OCI-LY1 (cell line): ENCODE measurements around the gene PCSK1N.
"Not testable (repeated sequence)": the region's sequence is repeated elsewhere in the genome, so short reads cannot be mapped to it uniquely, and the experiment has no call there.

ENCODE experiments used
- H2AFZ ChIP-seq: fragments of 200-600 bp; sonication (generic), shearing (Covaris generic); 2 replicates; pipeline ENCODE4 v1.6.0; 2014; ENCODE audit warnings: antibody characterized with exemption, mild to moderate bottlenecking, low read length
- H3F3A ChIP-seq: fragments of 200-600 bp; sonication (generic), shearing (Covaris generic); 2 replicates; pipeline ENCODE4 v1.6.0; 2014; ENCODE audit warnings: mild to moderate bottlenecking, antibody characterized with exemption, low read length, moderate library complexity; ENCODE audit not compliant: insufficient read depth
- H3K27ac ChIP-seq: fragments of 200-600 bp; sonication (generic); 2 replicates; pipeline ENCODE4 v1.5.1; 2014; ENCODE audit warnings: low read length, mixed run types, mild to moderate bottlenecking, low read depth; ENCODE audit not compliant: poor library complexity, severe bottlenecking
- H3K27me3 ChIP-seq: fragments of 200-600 bp; sonication (generic); 2 replicates; pipeline ENCODE4 v1.6.0; 2014; ENCODE audit warnings: antibody characterized with exemption, mild to moderate bottlenecking, low read length, moderate library complexity; ENCODE audit not compliant: insufficient read depth
- H3K36me3 ChIP-seq: fragments of 200-600 bp; sonication (generic); 2 replicates; pipeline ENCODE4 v1.6.1; 2014; ENCODE audit warnings: mild to moderate bottlenecking, antibody characterized with exemption, low read length, moderate library complexity, mixed read lengths; ENCODE audit not compliant: insufficient read depth
- H3K4me1 ChIP-seq: fragments of 200-600 bp; sonication (generic); 2 replicates; pipeline ENCODE4 v1.5.1; 2014; ENCODE audit warnings: mild to moderate bottlenecking, low read length, moderate library complexity; ENCODE audit not compliant: insufficient read depth, severe bottlenecking
- H3K4me2 ChIP-seq: fragments of 200-600 bp; sonication (generic), shearing (Covaris generic); 2 replicates; pipeline ENCODE4 v1.6.1; 2014; ENCODE audit warnings: low read length
- H3K4me3 ChIP-seq: fragments of 200-600 bp; sonication (generic); 2 replicates; pipeline ENCODE4 v1.5.1; 2014; ENCODE audit warnings: low read length, low read depth, mild to moderate bottlenecking, mixed read lengths; ENCODE audit not compliant: poor library complexity, severe bottlenecking
- H3K79me2 ChIP-seq: fragments of 200-600 bp; shearing (Covaris generic); 2 replicates; pipeline ENCODE4 v1.6.1; 2016; ENCODE audit warnings: mixed run types, low read length, mixed read lengths; ENCODE audit not compliant: insufficient read depth
- H3K9ac ChIP-seq: fragments of 200-600 bp; sonication (generic), shearing (Covaris generic); 2 replicates; pipeline ENCODE4 v1.6.1; 2014; ENCODE audit warnings: mild to moderate bottlenecking, low read length, mixed read lengths
- H3K9me2 ChIP-seq: fragments of 200-600 bp; sonication (generic), shearing (Covaris generic); 2 replicates; pipeline ENCODE4 v1.6.1; 2014; ENCODE audit warnings: low read depth, mild to moderate bottlenecking, low read length, mixed read lengths
- H3K9me3 ChIP-seq: fragments of 200-600 bp; shearing (Covaris generic); 2 replicates; pipeline ENCODE4 v1.6.1; 2014; ENCODE audit warnings: low read length, mixed read lengths
- H4K20me1 ChIP-seq: fragments of 200-600 bp; sonication (generic), shearing (Covaris generic); 2 replicates; pipeline ENCODE4 v1.6.0; 2016; ENCODE audit warnings: mild to moderate bottlenecking, low read length; ENCODE audit not compliant: insufficient read depth
- EZH2 ChIP-seq: fragments of 200-600 bp; sonication (generic), shearing (Covaris generic); IDR thresholded peaks from 2 replicates; pipeline ENCODE4 v1.8.0; 2017; ENCODE audit warnings: borderline replicate concordance, mixed run types, mild to moderate bottlenecking, antibody characterized with exemption, low read length, moderate library complexity, mixed read lengths
- TF ChIP-seq, protein P1 (sequence below): fragments of 200-600 bp; sonication (generic), shearing (Covaris generic); IDR thresholded peaks from 2 replicates; pipeline ENCODE4 v1.5.1; 2017; ENCODE audit warnings: mild to moderate bottlenecking, antibody characterized with exemption, low read length, moderate library complexity, mixed read lengths

Gene PCSK1N

DNA sequence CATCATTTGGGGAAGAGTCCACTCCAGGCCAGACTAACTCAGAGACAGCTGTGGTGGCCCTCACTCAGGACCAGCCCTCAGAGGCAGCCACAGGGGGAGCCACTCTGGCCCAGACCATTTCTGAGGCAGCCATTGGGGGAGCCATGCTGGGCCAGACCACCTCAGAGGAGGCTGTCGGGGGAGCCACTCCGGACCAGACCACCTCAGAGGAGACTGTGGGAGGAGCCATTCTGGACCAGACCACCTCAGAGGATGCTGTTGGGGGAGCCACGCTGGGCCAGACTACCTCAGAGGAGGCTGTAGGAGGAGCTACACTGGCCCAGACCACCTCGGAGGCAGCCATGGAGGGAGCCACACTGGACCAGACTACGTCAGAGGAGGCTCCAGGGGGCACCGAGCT lies 12.4 kb downstream of the PCSK1N start:
- no peak overlapping the region for H2AFZ ChIP-seq
- no peaks in the 10 kb centered on the region for H3K9me2 ChIP-seq
- H3K9ac ChIP-seq = no peak overlapping the region
- no peak for TF ChIP-seq EZH2
- TF ChIP-seq, protein P1, sequence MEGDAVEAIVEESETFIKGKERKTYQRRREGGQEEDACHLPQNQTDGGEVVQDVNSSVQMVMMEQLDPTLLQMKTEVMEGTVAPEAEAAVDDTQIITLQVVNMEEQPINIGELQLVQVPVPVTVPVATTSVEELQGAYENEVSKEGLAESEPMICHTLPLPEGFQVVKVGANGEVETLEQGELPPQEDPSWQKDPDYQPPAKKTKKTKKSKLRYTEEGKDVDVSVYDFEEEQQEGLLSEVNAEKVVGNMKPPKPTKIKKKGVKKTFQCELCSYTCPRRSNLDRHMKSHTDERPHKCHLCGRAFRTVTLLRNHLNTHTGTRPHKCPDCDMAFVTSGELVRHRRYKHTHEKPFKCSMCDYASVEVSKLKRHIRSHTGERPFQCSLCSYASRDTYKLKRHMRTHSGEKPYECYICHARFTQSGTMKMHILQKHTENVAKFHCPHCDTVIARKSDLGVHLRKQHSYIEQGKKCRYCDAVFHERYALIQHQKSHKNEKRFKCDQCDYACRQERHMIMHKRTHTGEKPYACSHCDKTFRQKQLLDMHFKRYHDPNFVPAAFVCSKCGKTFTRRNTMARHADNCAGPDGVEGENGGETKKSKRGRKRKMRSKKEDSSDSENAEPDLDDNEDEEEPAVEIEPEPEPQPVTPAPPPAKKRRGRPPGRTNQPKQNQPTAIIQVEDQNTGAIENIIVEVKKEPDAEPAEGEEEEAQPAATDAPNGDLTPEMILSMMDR = no peak
- no peaks in the 10 kb centered on the region for H3F3A ChIP-seq
- no peaks in the 10 kb centered on the region for H3K27me3 ChIP-seq
- H3K4me1 ChIP-seq = no peaks in the 10 kb centered on the region
- no peak overlapping the region for H3K4me3 ChIP-seq
- H3K79me2 ChIP-seq = no peaks in the 10 kb centered on the region
- no peak overlapping the region for H3K27ac ChIP-seq
- no peaks in the 10 kb centered on the region for H3K36me3 ChIP-seq
- no peak overlapping the region for H3K4me2 ChIP-seq
- H4K20me1 ChIP-seq = no peaks in the 10 kb centered on the region
- H3K9me3 ChIP-seq = no peaks in the 10 kb centered on the region

DNA sequence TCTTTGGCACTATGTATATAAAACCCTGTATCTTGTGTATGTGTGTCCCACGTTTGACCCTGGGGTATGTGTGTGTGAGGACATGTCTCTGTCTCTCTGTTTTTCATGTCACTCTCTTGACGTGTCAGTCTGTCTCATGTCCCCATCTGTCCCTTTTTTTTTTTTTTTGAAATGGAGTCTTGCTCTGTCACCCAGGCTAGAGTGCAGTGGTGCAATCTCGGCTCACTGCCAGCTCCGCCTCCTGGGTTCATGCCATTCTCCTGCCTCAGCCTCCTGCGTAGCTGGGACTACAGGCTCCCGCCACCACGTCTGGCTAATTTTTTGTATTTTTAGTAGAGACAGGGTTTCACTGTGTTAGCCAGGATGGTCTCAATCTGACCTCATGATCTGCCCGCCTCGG lies 16.0 kb downstream of the PCSK1N start:
- H3K9me3 ChIP-seq, H3K9ac ChIP-seq, H3K4me3 ChIP-seq, H3K9me2 ChIP-seq, H3K36me3 ChIP-seq, H3K79me2 ChIP-seq, H3K4me2 ChIP-seq, H3F3A ChIP-seq, H3K4me1 ChIP-seq, H3K27me3 ChIP-seq, H2AFZ ChIP-seq, H3K27ac ChIP-seq, H4K20me1 ChIP-seq: not testable (repeated sequence)

DNA sequence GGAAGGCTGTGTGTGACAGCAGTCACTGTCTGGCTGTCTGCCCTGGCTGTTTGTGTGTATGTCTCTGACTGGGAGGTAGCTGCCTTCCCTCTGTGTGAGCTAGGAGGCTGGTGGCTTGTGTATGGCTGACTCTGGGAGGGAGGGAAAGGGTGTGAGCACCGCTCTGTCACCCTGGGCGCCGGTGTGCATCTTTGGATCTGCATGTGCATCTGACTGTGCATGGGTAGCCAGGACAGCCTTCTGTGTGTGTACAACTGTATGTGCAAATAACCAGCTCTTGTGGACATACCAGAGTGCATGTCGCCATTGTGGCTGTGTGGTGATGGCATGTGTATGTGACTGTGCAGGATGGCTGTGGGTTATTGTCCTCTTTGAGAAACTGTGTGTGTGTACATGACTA lies 16.5 kb downstream of the PCSK1N start:
- Histone ChIP-seq H3K9ac (no peak overlapping the region), H3K27me3 (no peaks in the 10 kb centered on the region), H2AFZ (no peak overlapping the region), H3K79me2 (no peaks in the 10 kb centered on the region), H3K4me3 (no peak overlapping the region), H3K9me2 (no peaks in the 10 kb centered on the region), H3K9me3 (no peaks in the 10 kb centered on the region), H3K4me2 (no peak overlapping the region), H3F3A (no peaks in the 10 kb centered on the region), H3K36me3 (no peaks in the 10 kb centered on the region), H4K20me1 (no peaks in the 10 kb centered on the region), H3K27ac (no peak overlapping the region), H3K4me1 (no peaks in the 10 kb centered on the region)
- no peak for TF ChIP-seq EZH2
- TF ChIP-seq, protein P1 = no peak

DNA sequence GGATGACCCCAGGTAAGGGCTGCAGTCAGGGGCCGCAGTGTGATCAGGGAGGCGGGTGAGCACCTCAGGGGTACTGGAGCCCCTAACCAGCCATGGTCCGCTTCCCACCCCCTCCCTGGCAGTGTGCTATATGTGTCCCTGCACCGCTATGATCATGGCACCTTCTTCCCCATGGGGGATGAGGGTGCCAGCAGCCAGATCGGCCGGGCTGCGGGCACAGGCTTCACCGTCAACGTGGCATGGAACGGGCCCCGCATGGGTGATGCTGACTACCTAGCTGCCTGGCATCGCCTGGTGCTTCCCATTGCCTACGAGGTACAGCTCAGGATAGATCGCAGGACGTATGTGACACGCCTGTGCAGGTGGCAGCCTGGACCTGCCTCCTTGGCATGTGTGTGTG lies 17.3 kb downstream of the PCSK1N start:
- Histone ChIP-seq H2AFZ (no peak overlapping the region), H4K20me1 (no peaks in the 10 kb centered on the region), H3F3A (no peaks in the 10 kb centered on the region)

More for the DNA sequence above, 17.3 kb downstream of the PCSK1N start:
- no peaks in the 10 kb centered on the region for H3K9me2 ChIP-seq
- no peak for TF ChIP-seq EZH2
- TF ChIP-seq, protein P1 = no peak
- H3K9ac ChIP-seq = no peak overlapping the region
- no peaks in the 10 kb centered on the region for H3K79me2 ChIP-seq
- no peaks in the 10 kb centered on the region for H3K36me3 ChIP-seq
- no peaks in the 10 kb centered on the region for H3K4me1 ChIP-seq
- no peak overlapping the region for H3K27ac ChIP-seq
- no peak overlapping the region for H3K4me2 ChIP-seq
- H3K27me3 ChIP-seq = no peaks in the 10 kb centered on the region
- no peak overlapping the region for H3K4me3 ChIP-seq
- no peaks in the 10 kb centered on the region for H3K9me3 ChIP-seq
